ENCODE results near the gene TYW3. TPM values are rescaled to one million over a fixed set of nuclear protein-coding genes. Genes with fewer than 3 reads are reported as not detected.

The TYW3 gene
- total and polyA plus RNA-seq, 2 donors (not counting 1 experiment from before 2014, with no cell fraction given): 6.9 to 22.6 TPM

Other genes with a start within 250 kb of the TYW3 start
- gene LRRC53, start 220.5 kb upstream of the TYW3 start, total RNA-seq: not detected in 2 replicates
- gene LRRC53, start 220.5 kb upstream of the TYW3 start, polyA plus RNA-seq: not detected in 2 replicates
- gene ERICH3, start 59.4 kb upstream of the TYW3 start, total RNA-seq: 0.27 and 0.46 TPM in 2 replicates
- gene ERICH3, start 59.4 kb upstream of the TYW3 start, polyA plus RNA-seq: 0.03 and 0.10 TPM in 2 replicates
- gene CRYZ, start 102 bp upstream of the TYW3 start, total RNA-seq: 20.9 and 21.7 TPM in 2 replicates
- 10.9 and 11.1 TPM in 2 replicates for gene CRYZ, start 102 bp upstream of the TYW3 start, polyA plus RNA-seq